HG03520 (cell line): ENCODE results near the gene ABI3.

Source experiments
- ATAC-seq: cut with Tn5 transposase; IDR thresholded peaks from one replicate; pipeline ENCODE4 v1.9.1; 2021; ENCODE audit warnings: mild to moderate bottlenecking, moderate library complexity; ENCODE audit not compliant: unreplicated experiment

Gene ABI3

GRCh38 chr17:49196520-49196919 is 14.0 kb upstream of the ABI3 start:
- ATAC-seq: no peak

GRCh38 chr17:49197346-49197998 is 13.0 kb upstream of the ABI3 start:
- ATAC-seq: no peak

GRCh38 chr17:49198211-49198610 is 12.3 kb upstream of the ABI3 start:
- no peak for ATAC-seq

GRCh38 chr17:49200423-49201083 is 10.0 kb upstream of the ABI3 start:
- ATAC-seq: no peak

GRCh38 chr17:49201481-49201927 is 9.0 kb upstream of the ABI3 start:
- ATAC-seq: no peak

DNA sequence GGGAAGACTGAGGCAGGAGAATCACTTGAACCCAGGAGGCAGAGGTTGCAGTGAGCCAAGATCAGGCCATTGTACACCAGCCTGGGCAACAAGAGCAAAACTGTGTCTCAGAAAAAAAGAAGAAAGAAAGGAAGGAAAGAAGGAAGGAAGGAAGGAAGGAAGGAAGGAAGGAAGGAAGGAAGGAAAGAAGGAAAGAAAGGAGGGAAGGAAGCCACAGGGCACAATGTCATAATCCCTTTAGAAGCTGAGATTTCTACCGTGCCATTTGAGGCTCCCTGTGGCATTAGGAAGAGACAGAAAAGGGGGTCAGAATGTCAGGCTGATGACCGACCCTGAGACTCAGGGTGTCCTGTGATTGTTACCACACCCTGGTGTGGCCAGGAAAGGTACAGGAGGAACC is 6.7 kb upstream of the ABI3 start:
- ATAC-seq: no peak

GRCh38 chr17:49204516-49204915 is 6.0 kb upstream of the ABI3 start:
- no peak for ATAC-seq

- no peak for ATAC-seq
Observed at GRCh38 chr17:49209061-49209571, 1.4 kb upstream of the ABI3 start.

GRCh38 chr17:49213399-49213798 is 2.9 kb downstream of the ABI3 start:
- no peak for ATAC-seq

DNA sequence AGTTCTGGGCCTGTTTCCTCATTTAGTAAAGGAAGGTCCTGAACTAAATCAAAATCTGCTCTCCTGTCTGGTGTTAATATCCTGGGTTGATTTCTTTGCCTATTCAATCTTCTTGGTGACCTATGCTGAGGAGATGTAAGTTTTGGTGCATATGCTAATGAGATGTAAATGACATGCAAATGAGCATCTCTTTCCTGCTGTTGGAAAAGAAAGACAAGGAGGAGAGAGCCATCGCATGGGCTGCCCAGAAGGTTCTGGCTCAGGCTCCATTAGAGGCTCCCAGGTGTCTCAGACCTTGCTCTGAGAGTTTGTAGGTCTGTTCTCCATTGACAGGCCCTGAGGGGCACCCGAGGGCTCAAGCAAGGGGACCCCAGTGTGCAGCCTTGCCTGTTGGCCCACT is 3.3 kb downstream of the ABI3 start:
- ATAC-seq: no peak

DNA sequence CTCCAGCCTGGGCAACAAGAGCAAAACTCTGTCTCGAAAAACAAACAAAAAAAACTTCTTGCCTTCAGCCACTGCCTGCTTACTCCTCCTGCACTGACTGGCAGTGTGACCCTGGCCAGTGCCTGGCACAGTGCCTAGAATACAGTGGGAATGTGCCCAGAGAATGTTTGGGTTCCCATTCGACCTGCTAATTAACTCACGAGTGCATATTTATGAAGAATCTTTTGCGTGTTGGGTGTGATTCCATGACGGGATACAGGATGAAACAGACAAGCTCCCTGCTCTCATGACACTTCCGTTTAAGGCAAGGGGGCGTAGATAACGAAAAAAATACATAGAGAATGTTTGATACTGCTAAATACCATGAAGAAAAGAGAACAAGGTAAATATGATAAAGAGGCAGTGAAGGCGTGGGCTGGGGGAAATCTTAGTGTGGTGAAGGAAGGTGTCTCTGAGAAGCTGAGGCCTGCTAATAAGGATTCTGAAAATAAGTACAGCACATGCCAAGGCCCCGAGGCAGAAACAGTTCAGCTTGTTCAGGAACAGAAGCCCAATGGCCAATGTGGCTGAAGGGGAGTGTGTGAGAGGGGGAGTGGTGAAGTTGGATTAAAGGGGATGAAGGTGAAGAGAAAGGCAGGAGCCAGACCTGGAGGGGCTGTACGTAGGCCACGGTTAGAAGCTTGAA is 4.3 kb downstream of the ABI3 start:
- ATAC-seq: no peak

- no peak for ATAC-seq
Observed at GRCh38 chr17:49216482-49216881, 6.0 kb downstream of the ABI3 start.

DNA sequence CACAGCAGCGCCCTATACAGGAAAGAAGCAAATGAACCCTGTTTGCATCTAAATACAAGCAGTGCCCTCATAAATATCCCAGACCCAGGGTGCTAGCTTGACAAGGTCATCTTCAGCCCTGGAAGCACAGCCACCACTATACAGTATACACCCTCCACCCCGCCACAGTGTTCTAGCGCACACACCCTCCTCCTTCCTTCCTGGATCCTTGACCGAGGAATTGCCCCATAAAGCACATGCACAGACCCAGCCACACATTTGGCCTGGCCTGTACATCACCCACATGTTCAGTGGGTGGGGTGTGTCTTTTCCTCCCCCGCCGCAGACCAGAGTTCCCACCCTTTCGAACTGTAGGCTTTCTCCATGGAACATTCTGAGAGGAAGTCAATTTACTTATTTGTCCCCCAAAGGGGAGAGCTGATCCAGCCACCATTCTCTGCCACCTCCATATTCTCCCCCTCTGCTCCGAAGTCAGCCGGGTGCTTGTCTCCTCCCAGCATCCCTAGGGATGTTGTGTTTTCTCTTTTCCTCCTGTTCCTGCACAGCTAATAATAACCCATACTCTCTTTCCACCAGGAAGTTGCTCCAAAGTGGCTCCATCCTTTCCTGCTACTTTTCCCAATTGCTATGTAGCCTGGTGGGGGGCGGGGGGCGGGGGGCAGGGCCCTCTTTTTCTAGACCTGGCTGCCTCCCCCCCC is 6.6 kb downstream of the ABI3 start:
- ATAC-seq: no peak

- peak; percentile 40 for ATAC-seq
Observed at GRCh38 chr17:49217651-49218413, 7.3 kb downstream of the ABI3 start.

- no peak for ATAC-seq
Observed at GRCh38 chr17:49218941-49219913, 8.7 kb downstream of the ABI3 start.

DNA sequence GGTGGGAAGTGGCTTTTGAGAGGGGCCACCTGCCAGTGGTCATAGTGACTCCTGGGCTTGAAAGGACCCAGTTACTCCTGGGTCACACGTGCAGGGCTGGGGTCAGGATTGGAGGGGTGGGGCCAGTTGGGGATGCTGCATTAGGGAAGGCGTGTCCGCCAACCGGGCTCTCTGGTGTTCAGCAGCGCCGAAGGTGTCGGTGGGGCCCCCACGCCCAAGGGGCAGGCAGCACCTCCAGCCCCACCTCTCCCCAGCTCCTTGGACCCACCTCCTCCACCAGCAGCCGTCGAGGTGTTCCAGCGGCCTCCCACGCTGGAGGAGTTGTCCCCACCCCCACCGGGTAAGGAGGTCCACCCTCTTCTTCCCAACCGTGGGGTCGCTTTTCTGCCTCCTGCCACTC is 9.5 kb downstream of the ABI3 start:
- no peak for ATAC-seq

- no peak for ATAC-seq
Observed at GRCh38 chr17:49223168-49223516, 12.6 kb downstream of the ABI3 start.

DNA sequence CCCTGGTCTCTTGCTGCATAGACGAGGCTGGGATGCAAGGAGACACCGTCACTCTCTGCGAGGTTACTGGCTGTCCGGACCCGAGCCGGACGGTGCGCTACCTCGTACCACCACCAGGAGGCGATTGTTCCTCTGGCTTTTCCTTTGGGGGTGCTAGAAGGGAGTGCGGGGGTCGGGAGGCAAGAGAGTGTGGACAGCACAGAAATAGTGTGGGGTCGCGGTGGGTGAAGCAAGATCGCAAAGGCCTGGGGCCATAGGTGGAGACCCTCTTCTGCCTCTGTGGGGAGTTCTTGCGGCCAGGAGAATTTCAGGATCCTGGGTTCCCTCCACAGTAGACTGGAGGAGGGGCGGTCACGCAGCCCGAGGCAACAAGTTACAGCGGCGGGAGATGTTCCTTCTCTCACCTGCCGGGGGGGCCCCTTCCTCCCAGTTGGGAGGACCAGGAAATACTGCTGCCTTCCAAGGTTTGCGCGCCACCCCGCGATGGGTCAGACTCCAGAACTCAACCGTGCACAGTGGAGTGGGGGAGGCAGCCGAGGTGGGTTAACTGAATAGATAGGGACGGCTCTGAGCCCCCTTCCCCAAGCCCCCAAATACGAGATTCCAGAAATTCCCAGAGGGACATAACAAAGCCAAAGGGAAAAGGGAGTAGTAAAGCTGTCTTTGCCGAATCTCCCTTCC is 13.2 kb downstream of the ABI3 start:
- no peak for ATAC-seq
